K562 (cell line): ENCODE measurements around the gene GLRX.

Source experiments
- CBX3 ChIP-seq, 2 experiments: IDR thresholded peaks; 1 replicate in 1 of 2; 2 replicates in 1 of 2; pipeline ENCODE4 v1.6.1; 2012; ENCODE audit warnings: inconsistent platforms in 2 of 2, low read length in 2 of 2, borderline replicate concordance in 1 of 2, control low read depth in 1 of 2
- EP300 ChIP-seq: IDR thresholded peaks from 2 replicates; pipeline ENCODE4 v1.6.1; 2012; ENCODE audit warnings: low read length, improper control_type of control experiment
- HIVEP1 ChIP-seq: fragments of 250-450 bp; sonication (Bioruptor Pico); IDR thresholded peaks from 2 replicates; pipeline ENCODE4 v1.4.0; 2020; ENCODE audit warnings: mild to moderate bottlenecking
- KAT7 ChIP-seq: sonication (generic); formaldehyde crosslinking; IDR thresholded peaks from 2 replicates; pipeline ENCODE4 v1.8.0; 2022; ENCODE audit warnings: missing genetic modification reagents, mild to moderate bottlenecking, borderline replicate concordance
- NCOA1 ChIP-seq: fragments of 450-650 bp; IDR thresholded peaks from 2 replicates; pipeline ENCODE4 v1.6.1; 2016; ENCODE audit warnings: low read depth
- POLR2AphosphoS5 ChIP-seq: IDR thresholded peaks from 2 replicates; pipeline ENCODE4 v1.6.1; 2011; ENCODE audit warnings: mild to moderate bottlenecking, low read depth, low read length, moderate library complexity; ENCODE audit not compliant: control insufficient read depth, insufficient read depth
- POLR2G ChIP-seq: fragments of 200-400 bp; formaldehyde crosslinking; IDR thresholded peaks from 2 replicates; pipeline ENCODE4 v1.6.1; 2017; ENCODE audit warnings: low read depth, mild to moderate bottlenecking, antibody characterized with exemption, low read length, moderate library complexity
- REST ChIP-seq, 2 experiments: fragments of 450-650 bp; formaldehyde crosslinking in 1 of 2; IDR thresholded peaks; 2 replicates each; pipeline versions ENCODE4 v1.4.0 to v1.6.1; 2014 to 2020; ENCODE audit warnings: mild to moderate bottlenecking in 2 of 2, borderline replicate concordance in 1 of 2, low read depth in 1 of 2
- SIN3B ChIP-seq: fragments of 450-650 bp; IDR thresholded peaks from 2 replicates; pipeline ENCODE4 v1.6.1; 2017; ENCODE audit warnings: low read depth, mild to moderate bottlenecking, moderate library complexity
- TAF1 ChIP-seq: IDR thresholded peaks from 2 replicates; pipeline ENCODE4 v1.6.1; 2011; ENCODE audit warnings: mild to moderate bottlenecking, low read length, moderate library complexity; ENCODE audit not compliant: insufficient read depth, control insufficient read depth, severe bottlenecking; ENCODE audit errors: extremely low read depth
- ZNF407 ChIP-seq: fragments of 450-650 bp; IDR thresholded peaks from 2 replicates; pipeline ENCODE4 v1.6.1; 2016; ENCODE audit warnings: low read depth

GRCh38 chr5:95842854-95843544 is 20.5 kb upstream of the GLRX start:
- TF ChIP-seq REST (IDR thresholded peaks at IDR 0.05; ENCODE audit: borderline replicate concordance) (peak; percentile 94), REST (CRISPR knock-in tag; IDR thresholded peaks at IDR 0.05; ENCODE audit: low read depth) (no peak), CBX3 (IDR thresholded peaks at IDR 0.05; ENCODE audit: borderline replicate concordance in 1 of 2, low read length in 2 of 2) (no peak), POLR2AphosphoS5 (no peak), SIN3B (no peak), TAF1 (no peak), HIVEP1 (no peak), KAT7 (CRISPR knock-in tag) (no peak), EP300 (0 out of 2 replicates have a peak, but pooled peaks have one; percentile 29), ZNF407 (no peak), NCOA1 (no peak), POLR2G (no peak)
